ENCODE measurements around the gene ZSCAN31.
"Not testable (repeated sequence)": the region's sequence is repeated elsewhere in the genome, so short reads cannot be mapped to it uniquely, and the experiment has no call there.

The ZSCAN31 gene

DNA sequence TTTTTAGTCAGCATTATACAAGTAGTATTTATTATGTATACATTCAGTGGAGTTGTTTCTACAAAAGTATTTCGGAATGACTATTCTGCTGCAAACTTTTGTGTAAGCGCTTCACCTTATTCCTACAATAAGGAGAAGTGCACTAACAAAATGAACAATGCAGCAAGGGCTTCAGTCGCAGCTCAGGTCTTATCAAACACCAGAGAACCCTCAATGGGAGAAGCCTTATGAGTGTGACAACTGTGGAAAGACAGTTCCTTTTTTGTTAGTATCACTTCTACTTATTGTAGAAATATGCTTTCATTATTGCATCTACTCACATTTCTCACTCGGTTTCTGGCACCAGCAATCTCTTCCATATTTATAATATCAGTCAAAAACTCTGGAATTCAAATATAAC is 32.6 kb upstream of the ZSCAN31 start:
- H3K4me3 ChIP-seq (ENCODE audit: low read length): no peak overlapping the region
- H3K9me3 ChIP-seq (ENCODE audit: control insufficient read depth, low read depth, low read length): no peaks in the 10 kb centered on the region
- peaks cover 26% of the 10 kb centered on the region for H3K36me3 ChIP-seq (ENCODE audit: control insufficient read depth, low read depth, low read length)
- no peaks in the 10 kb centered on the region for H3K27me3 ChIP-seq (ENCODE audit: control insufficient read depth, insufficient read depth, low read length)
- H3K4me1 ChIP-seq (ENCODE audit: control insufficient read depth, low read depth, low read length): no peaks in the 10 kb centered on the region
- no peak overlapping the region for H3K27ac ChIP-seq (ENCODE audit: low read length)
- H3K9ac ChIP-seq (ENCODE audit: low read length): no peak overlapping the region

DNA sequence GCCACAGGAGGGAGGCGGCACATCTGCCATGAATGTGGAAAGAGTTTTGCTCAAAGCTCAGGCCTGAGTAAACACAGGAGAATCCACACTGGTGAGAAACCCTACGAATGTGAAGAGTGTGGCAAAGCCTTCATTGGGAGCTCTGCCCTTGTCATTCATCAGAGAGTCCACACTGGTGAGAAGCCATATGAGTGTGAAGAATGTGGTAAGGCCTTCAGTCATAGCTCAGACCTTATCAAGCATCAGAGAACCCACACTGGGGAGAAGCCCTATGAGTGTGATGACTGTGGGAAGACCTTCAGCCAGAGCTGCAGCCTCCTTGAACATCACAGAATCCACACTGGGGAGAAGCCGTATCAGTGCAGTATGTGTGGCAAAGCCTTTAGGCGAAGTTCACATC is 29.6 kb upstream of the ZSCAN31 start:
- not testable (repeated sequence) for H3K27me3 ChIP-seq (ENCODE audit: control insufficient read depth, insufficient read depth, low read length); H3K4me1 ChIP-seq (ENCODE audit: control insufficient read depth, low read depth, low read length); H3K27ac ChIP-seq (ENCODE audit: low read length); H3K4me3 ChIP-seq (ENCODE audit: low read length); H3K9me3 ChIP-seq (ENCODE audit: control insufficient read depth, low read depth, low read length); H3K9ac ChIP-seq (ENCODE audit: low read length)
- H3K36me3 ChIP-seq (ENCODE audit: control insufficient read depth, low read depth, low read length): peaks cover 26% of the 10 kb centered on the region

DNA sequence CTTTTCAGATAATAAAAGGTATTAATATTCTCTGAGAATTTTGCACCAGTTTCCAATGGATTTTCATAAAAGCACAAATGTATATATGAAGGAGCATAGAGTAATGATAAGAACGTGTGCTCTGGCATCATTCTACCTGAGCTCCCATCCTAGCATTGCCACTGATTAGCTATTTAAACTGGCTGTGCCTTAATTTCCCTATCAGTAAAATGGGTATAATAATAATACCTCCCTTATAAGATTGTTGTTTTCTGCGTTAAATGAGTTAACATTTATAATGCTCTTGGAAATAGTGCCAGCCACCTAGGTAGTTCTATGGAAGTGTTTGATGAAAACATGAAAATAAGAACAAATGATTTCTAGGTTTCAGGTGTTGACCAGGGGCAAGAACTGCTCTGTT is 25.0 kb upstream of the ZSCAN31 start:
- Histone ChIP-seq H3K4me1 (ENCODE audit: control insufficient read depth, low read depth, low read length) (peaks cover 7% of the 10 kb centered on the region), H3K9me3 (ENCODE audit: control insufficient read depth, low read depth, low read length) (no peaks in the 10 kb centered on the region), H3K36me3 (ENCODE audit: control insufficient read depth, low read depth, low read length) (peaks cover 20% of the 10 kb centered on the region), H3K27me3 (ENCODE audit: control insufficient read depth, insufficient read depth, low read length) (no peaks in the 10 kb centered on the region), H3K9ac (ENCODE audit: low read length) (no peak overlapping the region), H3K27ac (ENCODE audit: low read length) (no peak overlapping the region), H3K4me3 (ENCODE audit: low read length) (no peak overlapping the region)

DNA sequence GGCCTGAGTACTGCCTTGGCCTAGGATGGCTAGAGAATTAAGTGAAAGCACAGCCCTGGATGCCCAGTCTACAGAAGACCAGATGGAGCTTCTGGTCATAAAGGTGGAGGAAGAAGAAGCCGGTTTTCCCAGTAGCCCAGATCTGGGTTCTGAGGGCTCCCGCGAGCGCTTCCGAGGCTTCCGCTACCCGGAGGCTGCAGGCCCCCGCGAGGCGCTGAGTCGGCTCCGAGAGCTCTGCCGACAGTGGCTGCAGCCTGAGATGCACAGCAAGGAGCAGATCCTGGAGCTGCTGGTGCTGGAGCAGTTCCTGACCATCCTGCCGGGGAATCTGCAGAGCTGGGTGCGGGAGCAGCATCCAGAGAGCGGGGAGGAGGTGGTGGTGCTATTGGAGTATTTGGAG is 23.6 kb upstream of the ZSCAN31 start:
- not testable (repeated sequence) for H3K36me3 ChIP-seq (ENCODE audit: control insufficient read depth, low read depth, low read length); H3K9ac ChIP-seq (ENCODE audit: low read length); H3K4me3 ChIP-seq (ENCODE audit: low read length); H3K27me3 ChIP-seq (ENCODE audit: control insufficient read depth, insufficient read depth, low read length); H3K9me3 ChIP-seq (ENCODE audit: control insufficient read depth, low read depth, low read length); H3K27ac ChIP-seq (ENCODE audit: low read length)
- peaks cover 14% of the 10 kb centered on the region for H3K4me1 ChIP-seq (ENCODE audit: control insufficient read depth, low read depth, low read length)

DNA sequence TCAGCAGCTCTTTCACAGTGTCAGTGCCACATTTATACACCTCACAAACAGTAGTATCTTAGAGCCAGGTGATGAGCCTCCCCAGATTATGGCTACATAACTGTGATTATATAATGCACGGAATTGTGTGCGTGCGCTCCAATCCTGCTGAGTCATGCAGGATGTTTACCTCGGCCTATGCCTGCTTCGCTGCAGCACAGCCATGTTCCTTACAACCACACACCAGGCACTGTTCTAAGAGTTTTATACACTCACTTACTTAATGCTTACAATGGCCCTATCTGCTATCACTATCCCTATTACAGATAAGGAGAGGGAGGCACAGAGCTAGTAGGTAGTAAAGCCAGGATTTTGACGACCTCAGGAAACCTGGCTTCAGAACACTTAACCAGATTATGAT is 21.1 kb upstream of the ZSCAN31 start:
- no peaks in the 10 kb centered on the region for H3K9me3 ChIP-seq (ENCODE audit: control insufficient read depth, low read depth, low read length)
- peaks cover 14% of the 10 kb centered on the region for H3K4me1 ChIP-seq (ENCODE audit: control insufficient read depth, low read depth, low read length)
- H3K4me3 ChIP-seq (ENCODE audit: low read length): no peak overlapping the region
- H3K27ac ChIP-seq (ENCODE audit: low read length): no peak overlapping the region
- no peaks in the 10 kb centered on the region for H3K27me3 ChIP-seq (ENCODE audit: control insufficient read depth, insufficient read depth, low read length)
- H3K36me3 ChIP-seq (ENCODE audit: control insufficient read depth, low read depth, low read length): no peaks in the 10 kb centered on the region
- H3K9ac ChIP-seq (ENCODE audit: low read length): no peak overlapping the region

DNA sequence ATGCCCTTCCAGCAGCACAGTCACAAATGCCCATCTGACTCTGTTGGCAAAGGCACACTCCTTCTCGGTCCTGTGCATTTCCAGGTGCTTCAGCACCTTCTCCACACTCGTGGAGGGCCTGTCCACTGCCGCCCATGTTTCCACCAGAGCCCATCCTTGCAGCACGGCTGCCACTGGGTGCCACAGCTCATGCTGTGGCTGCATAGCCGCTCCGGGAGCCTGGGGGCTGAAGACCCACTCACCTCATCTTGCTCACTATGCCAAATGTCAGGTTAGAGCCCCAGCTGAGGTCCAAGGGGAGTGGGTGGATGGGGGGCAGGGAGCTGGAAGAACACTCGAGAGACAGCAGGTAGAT is 20.7 kb upstream of the ZSCAN31 start:
- Histone ChIP-seq H3K4me3 (ENCODE audit: low read length) (peak overlapping the region; percentile 7), H3K27me3 (ENCODE audit: control insufficient read depth, insufficient read depth, low read length) (no peaks in the 10 kb centered on the region), H3K9me3 (ENCODE audit: control insufficient read depth, low read depth, low read length) (no peaks in the 10 kb centered on the region), H3K9ac (ENCODE audit: low read length) (no peak overlapping the region), H3K4me1 (ENCODE audit: control insufficient read depth, low read depth, low read length) (peaks cover 14% of the 10 kb centered on the region), H3K27ac (ENCODE audit: low read length) (peak overlapping the region; percentile 33), H3K36me3 (ENCODE audit: control insufficient read depth, low read depth, low read length) (no peaks in the 10 kb centered on the region)

DNA sequence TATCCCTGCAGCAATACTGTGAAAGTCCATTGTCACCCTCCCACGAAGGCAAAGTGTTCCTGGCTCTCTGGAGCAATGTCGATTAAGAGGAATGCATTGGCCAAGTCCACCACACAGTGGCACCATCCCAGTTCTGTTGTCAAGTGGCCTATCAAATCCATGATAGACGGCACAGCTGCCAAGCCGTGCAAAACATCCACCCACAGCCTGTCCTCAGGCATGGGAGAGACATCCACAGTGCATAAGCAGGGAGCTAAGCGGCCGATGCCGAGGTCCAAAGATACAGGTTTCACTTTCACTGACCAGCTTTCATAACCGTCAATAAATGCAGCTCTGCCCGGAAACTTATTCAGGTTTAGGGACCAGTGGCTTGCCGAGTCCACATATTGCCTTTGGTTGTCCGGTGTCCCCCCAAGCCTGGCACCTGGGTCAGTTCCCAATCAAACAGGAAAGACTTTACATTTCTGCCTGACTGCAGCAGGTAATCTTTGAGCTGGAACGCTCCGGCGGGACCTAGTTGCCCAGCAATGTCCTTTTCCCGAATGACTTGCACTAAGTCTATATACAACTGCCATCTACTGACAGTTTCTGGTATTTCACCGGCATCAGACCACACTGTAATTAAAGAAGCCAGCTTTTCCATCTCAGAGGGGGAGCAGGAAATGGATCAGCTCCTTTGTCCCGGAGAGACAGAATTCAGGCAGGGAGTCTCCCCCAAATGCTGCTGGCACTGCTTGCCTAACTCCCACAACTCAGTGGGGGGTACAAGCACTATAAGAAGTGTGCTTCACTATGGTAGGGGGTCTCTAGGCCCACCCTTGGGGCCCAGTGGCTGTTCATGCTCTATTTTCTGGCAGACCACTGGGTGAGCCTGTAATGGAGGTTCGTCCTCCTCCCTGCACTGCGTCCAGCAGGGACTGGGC is 20.1 kb upstream of the ZSCAN31 start:
- Histone ChIP-seq H3K27me3 (ENCODE audit: control insufficient read depth, insufficient read depth, low read length) (no peaks in the 10 kb centered on the region), H3K4me3 (ENCODE audit: low read length) (peak overlapping the region; percentile 68), H3K36me3 (ENCODE audit: control insufficient read depth, low read depth, low read length) (no peaks in the 10 kb centered on the region), H3K9ac (ENCODE audit: low read length) (peak overlapping the region; percentile 20), H3K27ac (ENCODE audit: low read length) (peak overlapping the region; percentile 33), H3K4me1 (ENCODE audit: control insufficient read depth, low read depth, low read length) (peaks cover 21% of the 10 kb centered on the region), H3K9me3 (ENCODE audit: control insufficient read depth, low read depth, low read length) (no peaks in the 10 kb centered on the region)

DNA sequence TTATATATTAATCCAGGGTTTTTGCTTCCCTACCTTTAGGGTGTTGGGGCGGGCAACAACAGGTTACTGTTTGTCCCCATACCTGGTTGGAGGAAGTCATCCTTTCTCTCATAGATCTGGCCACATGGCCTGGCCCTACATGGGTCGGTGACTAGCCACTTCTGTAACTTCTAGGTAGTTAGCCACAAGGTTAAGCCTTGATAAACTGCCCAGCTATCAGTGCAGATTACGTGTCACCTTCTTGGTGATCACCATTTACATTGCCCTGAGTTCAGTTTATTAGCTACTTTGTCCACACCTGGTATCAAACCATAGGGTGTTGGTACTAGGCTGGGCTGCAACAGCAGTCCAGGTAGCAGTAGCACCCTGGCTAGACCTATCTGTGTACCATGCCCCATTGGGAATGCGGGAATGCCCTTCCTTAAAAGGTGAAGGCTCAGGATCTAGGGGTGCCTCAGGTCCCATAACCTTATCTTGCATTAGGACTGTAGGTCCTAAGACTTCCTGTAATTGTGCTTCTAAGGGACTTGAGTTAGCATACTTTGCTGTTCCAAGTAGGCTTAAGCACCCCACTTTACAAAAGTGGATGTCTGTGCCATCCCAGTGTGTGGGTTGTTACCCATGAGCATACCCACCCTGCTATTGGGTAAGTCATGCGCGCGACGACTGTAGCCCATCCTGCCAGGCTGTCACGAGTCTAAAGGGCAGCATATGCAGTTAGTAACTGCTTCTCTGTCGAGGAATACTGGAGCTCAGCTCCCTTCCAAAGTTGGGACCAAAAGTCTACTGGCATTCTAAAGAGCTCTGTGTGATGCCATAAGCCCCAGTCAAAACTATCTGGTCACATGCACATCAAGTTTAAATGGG is 19.0 kb upstream of the ZSCAN31 start:
- no peaks in the 10 kb centered on the region for H3K36me3 ChIP-seq (ENCODE audit: control insufficient read depth, low read depth, low read length)
- peaks cover 27% of the 10 kb centered on the region for H3K4me1 ChIP-seq (ENCODE audit: control insufficient read depth, low read depth, low read length)
- H3K27ac ChIP-seq (ENCODE audit: low read length): no peak overlapping the region
- no peaks in the 10 kb centered on the region for H3K27me3 ChIP-seq (ENCODE audit: control insufficient read depth, insufficient read depth, low read length)
- H3K9me3 ChIP-seq (ENCODE audit: control insufficient read depth, low read depth, low read length): no peaks in the 10 kb centered on the region
- H3K4me3 ChIP-seq (ENCODE audit: low read length): no peak overlapping the region
- H3K9ac ChIP-seq (ENCODE audit: low read length): peak overlapping the region; percentile 20

DNA sequence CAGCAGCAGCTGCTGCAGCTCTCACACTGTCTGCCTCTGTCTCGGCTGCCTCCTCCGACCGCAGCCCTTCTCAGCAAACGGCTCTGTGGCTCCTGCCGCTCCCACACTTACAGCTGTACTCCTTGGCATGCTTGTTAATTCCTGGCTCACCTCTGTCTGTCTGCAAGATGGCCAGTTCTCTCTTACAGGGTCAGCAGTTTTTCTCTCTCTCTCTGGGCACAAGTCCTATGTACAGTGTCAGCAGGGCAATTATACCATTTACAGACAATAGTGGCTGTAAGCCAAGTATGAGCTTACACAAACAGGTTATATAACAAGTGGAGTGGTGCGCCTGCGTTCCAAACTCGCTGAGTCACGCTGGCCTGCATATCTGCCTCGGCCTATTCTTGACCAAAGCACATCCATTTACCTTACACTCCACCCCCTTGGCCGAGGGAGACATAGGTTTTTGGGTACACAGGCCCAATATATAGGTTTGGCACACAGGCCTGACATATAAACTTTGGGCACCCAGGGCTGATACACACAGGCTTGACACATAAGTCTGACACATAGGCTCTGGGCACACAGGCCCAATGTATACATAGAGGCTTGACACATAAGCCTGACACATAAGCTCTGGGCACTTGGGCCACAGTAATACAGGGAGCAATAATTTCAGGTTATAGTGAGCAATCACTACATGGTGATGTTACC is 18.2 kb upstream of the ZSCAN31 start:
- no peak overlapping the region for H3K27ac ChIP-seq (ENCODE audit: low read length)
- no peak overlapping the region for H3K4me3 ChIP-seq (ENCODE audit: low read length)
- no peaks in the 10 kb centered on the region for H3K36me3 ChIP-seq (ENCODE audit: control insufficient read depth, low read depth, low read length)
- peaks cover 27% of the 10 kb centered on the region for H3K4me1 ChIP-seq (ENCODE audit: control insufficient read depth, low read depth, low read length)
- H3K9ac ChIP-seq (ENCODE audit: low read length): no peak overlapping the region
- H3K27me3 ChIP-seq (ENCODE audit: control insufficient read depth, insufficient read depth, low read length): no peaks in the 10 kb centered on the region
- H3K9me3 ChIP-seq (ENCODE audit: control insufficient read depth, low read depth, low read length): no peaks in the 10 kb centered on the region

DNA sequence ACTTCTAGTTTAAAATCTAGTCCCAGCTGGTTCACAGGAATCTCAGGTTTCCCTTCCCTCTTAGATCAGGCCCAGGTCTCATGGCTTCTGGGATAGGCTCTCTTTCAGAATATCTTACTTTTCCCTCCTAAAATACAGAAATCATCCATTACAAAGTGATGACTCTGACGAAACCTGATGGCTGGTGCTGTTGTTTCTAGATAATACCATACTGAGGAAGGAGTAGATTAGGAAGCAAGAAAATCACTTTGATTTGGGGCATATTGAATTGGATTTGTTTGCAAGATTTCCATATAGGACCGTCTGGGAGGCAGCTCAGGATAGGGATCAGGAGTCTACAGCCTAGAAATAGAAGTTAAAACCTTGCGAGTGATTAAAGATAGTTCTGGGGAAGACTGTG is 17.4 kb upstream of the ZSCAN31 start:
- Histone ChIP-seq H3K4me3 (ENCODE audit: low read length) (no peak overlapping the region), H3K4me1 (ENCODE audit: control insufficient read depth, low read depth, low read length) (peaks cover 27% of the 10 kb centered on the region), H3K27ac (ENCODE audit: low read length) (no peak overlapping the region), H3K27me3 (ENCODE audit: control insufficient read depth, insufficient read depth, low read length) (no peaks in the 10 kb centered on the region), H3K9me3 (ENCODE audit: control insufficient read depth, low read depth, low read length) (no peaks in the 10 kb centered on the region), H3K36me3 (ENCODE audit: control insufficient read depth, low read depth, low read length) (no peaks in the 10 kb centered on the region), H3K9ac (ENCODE audit: low read length) (no peak overlapping the region)

DNA sequence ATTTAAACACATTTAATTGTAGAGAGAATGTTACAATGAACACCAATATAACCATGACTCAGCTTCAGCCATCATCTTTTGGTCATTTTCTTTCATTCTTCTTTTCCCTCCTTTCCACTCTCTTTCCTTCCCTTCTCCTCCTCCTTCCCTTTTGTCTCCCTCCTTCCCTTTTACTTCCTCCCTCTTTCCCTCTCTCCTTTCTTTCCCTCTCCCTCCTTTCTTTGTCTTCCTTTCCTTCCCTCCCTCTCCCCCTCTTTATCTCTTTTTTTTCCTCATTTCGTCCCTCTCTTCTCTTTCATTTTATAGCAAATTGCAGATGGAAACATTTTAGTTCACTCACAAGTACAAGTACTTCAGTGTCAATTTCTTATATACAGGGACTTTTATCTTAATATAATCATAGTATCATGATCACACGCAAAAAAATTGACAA is 15.6 kb upstream of the ZSCAN31 start:
- H3K9ac ChIP-seq (ENCODE audit: low read length): no peak overlapping the region
- H3K27ac ChIP-seq (ENCODE audit: low read length): no peak overlapping the region
- no peaks in the 10 kb centered on the region for H3K36me3 ChIP-seq (ENCODE audit: control insufficient read depth, low read depth, low read length)
- H3K27me3 ChIP-seq (ENCODE audit: control insufficient read depth, insufficient read depth, low read length): no peaks in the 10 kb centered on the region
- no peaks in the 10 kb centered on the region for H3K9me3 ChIP-seq (ENCODE audit: control insufficient read depth, low read depth, low read length)
- H3K4me1 ChIP-seq (ENCODE audit: control insufficient read depth, low read depth, low read length): peaks cover 23% of the 10 kb centered on the region
- peak overlapping the region; percentile 93 for H3K4me3 ChIP-seq (ENCODE audit: low read length)
